ENCODE data around the gene KRT23. TPM values are rescaled to one million over a fixed set of nuclear protein-coding genes. Genes with fewer than 3 reads are reported as not detected.

Gene KRT23
- total RNA-seq, 2 experiments from 2014 or later = not detected

DNA sequence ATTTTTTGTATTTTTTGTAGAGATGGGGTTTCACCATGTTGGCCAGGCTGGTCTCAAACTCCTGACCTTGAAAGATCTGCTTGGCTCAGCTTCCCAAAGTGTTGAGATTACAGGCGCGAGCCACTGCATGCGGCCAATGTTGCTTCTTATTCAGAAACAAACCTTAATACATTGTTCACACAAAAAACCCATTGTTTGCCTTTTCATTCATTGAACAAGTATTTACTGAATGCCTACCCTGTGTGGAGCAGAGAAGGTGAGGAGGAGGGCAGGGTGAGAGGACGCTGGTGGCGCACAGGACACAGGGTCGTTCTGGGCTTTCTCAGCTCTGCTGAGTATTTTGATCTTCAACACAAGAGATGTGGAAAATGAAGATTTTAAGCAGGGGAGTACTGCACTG lies 8.0 kb upstream of the KRT23 start:
- Mint-ChIP-seq H3K9me3 (no peaks in the 10 kb centered on the region), H3K27me3 (ENCODE audit: low read depth) (peaks cover 35% of the 10 kb centered on the region), H3K4me3 (no peak overlapping the region), H3K27ac (no peak overlapping the region), H3K4me1 (ENCODE audit: low read depth) (no peaks in the 10 kb centered on the region), H3K36me3 (ENCODE audit: low read depth) (no peaks in the 10 kb centered on the region)
- intact Hi-C loops (cut with micrococcal nuclease) = no loop called here
- CTCF ChIA-PET = no interaction called here
- DNase-seq = no peak

DNA sequence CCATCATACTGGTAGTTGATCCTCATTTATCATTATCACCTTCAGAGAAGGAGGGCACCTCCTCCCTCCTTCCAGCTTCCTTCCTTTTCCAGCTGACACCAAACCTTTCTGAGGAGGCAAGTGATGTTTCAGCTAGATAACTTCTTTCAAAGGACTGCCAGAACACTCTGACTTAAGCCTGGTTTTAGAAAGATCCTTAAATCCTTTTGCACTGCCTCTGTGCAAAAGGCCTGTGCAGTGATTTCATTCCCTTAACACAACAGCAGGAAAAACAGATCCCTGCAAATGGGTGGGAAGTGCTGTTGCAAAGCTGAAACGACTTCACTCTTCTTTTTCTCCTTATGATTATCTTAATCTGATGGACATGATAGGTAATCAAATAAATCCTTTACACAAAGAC lies 7.1 kb upstream of the KRT23 start:
- CTCF ChIA-PET = no interaction called here

DNA sequence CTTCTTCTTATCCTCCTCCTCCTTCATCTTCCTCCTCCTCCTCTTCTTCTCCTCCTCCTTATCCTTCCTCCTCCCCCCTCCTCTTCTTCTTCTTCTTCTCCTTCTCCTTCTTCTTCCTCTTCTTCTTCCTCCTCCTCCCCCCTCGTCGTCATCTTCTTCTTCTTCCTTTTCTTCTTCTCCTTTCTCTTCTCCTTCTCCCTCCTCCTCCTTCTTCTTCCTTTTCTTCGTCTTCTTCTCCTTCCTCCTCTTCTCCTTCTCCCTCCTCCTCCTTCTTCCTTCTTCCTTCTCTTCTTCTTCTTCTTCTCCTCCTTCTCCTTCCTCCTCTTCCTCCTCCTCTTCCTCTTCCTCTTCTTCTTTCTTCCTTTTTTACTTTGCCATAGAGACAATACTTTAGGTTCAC lies 5.1 kb upstream of the KRT23 start:
- CTCF ChIA-PET = no interaction called here
- H3K4me1 Mint-ChIP-seq (ENCODE audit: low read depth) = no peaks in the 10 kb centered on the region
- H3K36me3 Mint-ChIP-seq (ENCODE audit: low read depth) = no peaks in the 10 kb centered on the region
- no peak for DNase-seq
- intact Hi-C loops (cut with micrococcal nuclease) = no loop called here
- no peaks in the 10 kb centered on the region for H3K9me3 Mint-ChIP-seq
- no peak overlapping the region for H3K4me3 Mint-ChIP-seq
- no peak overlapping the region for H3K27ac Mint-ChIP-seq
- peaks cover 20% of the 10 kb centered on the region for H3K27me3 Mint-ChIP-seq (ENCODE audit: low read depth)

More for the DNA sequence above, 7.1 kb upstream of the KRT23 start:
- intact Hi-C loops (cut with micrococcal nuclease) = no loop called here
- peaks cover 33% of the 10 kb centered on the region for H3K27me3 Mint-ChIP-seq (ENCODE audit: low read depth)
- no peak overlapping the region for H3K27ac Mint-ChIP-seq
- no peak for DNase-seq
- no peaks in the 10 kb centered on the region for H3K9me3 Mint-ChIP-seq
- no peaks in the 10 kb centered on the region for H3K36me3 Mint-ChIP-seq (ENCODE audit: low read depth)
- H3K4me1 Mint-ChIP-seq (ENCODE audit: low read depth) = no peaks in the 10 kb centered on the region
- H3K4me3 Mint-ChIP-seq = no peak overlapping the region

DNA sequence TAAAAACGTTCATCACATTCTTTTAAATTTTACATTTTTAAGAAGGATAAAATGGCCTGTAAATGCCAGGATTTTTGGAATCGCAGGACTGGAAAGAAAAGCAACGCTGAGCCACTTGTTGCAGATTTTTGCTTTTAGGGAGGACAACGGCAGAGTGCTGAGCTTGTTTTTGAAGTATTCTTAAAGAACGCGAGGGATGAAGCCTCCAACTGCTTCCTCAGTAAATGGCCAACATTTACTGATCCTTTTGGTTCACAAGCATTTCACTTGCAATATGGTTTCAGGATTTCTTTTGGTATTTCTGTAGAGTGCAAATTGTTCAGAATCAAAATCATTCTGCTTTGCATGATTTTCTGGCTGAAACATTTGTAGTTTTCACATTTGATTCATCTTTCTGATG lies 2.8 kb upstream of the KRT23 start:
- no peak for DNase-seq
- Mint-ChIP-seq H3K27me3 (ENCODE audit: low read depth) (peaks cover 11% of the 10 kb centered on the region), H3K4me1 (ENCODE audit: low read depth) (no peaks in the 10 kb centered on the region), H3K4me3 (no peak overlapping the region), H3K36me3 (ENCODE audit: low read depth) (no peaks in the 10 kb centered on the region), H3K27ac (no peak overlapping the region), H3K9me3 (no peaks in the 10 kb centered on the region)
- intact Hi-C loops (cut with micrococcal nuclease) = no loop called here
- CTCF ChIA-PET = no interaction called here

DNA sequence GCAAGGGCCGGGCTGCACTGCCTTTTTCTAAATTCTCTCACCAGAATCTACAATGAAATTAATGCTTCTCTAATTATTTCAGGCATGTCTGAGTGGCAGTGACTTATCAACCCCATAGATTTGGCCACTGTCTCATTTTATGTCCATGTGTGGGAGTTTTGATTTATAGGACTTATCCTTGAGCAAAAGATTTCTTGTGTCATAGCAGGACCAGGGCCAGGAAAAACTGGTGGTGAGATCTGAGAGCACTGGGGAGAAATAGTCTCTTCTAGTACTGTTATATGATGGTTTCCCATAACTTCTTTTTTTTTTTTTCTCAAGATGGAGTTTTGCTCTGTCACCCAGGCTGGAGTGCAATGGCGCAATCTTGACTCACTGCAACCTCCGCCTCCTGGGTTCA lies 1.5 kb upstream of the KRT23 start:
- intact Hi-C loops (cut with micrococcal nuclease) = no loop called here
- CTCF ChIA-PET = interaction anchor here (0.7 kb wide), 1 partner anchor 24 kb away, joined by 3 read pairs; no protein-coding TSS in a partner anchor
- Mint-ChIP-seq H3K9me3 (no peaks in the 10 kb centered on the region), H3K27ac (no peak overlapping the region), H3K27me3 (ENCODE audit: low read depth) (peaks cover 4% of the 10 kb centered on the region), H3K36me3 (ENCODE audit: low read depth) (no peaks in the 10 kb centered on the region), H3K4me3 (no peak overlapping the region), H3K4me1 (ENCODE audit: low read depth) (no peaks in the 10 kb centered on the region)
- no peak for DNase-seq

DNA sequence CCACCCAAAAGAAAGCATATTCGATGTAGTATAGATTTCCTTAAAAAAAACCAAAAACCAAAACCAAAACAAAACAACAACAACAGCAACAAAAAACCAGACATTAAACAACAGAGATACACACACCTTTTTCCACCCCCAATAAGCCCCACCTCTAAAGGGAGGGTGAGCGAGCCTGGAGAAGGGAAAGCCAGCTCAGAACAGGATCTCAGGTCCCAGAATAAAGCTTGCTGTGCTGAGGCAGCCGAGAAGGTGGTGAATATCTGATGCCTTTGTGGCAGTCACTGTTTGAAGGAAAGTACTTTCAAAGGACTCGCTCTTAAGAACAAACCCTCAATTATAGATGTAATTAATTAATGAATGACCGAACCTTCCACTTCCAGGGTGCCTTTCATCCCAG lies 470 bp downstream of the KRT23 start:
- H3K4me3 Mint-ChIP-seq = no peak overlapping the region
- no peak for DNase-seq
- CTCF ChIA-PET = no interaction called here
- H3K9me3 Mint-ChIP-seq = no peaks in the 10 kb centered on the region
- no peaks in the 10 kb centered on the region for H3K4me1 Mint-ChIP-seq (ENCODE audit: low read depth)
- no peaks in the 10 kb centered on the region for H3K27me3 Mint-ChIP-seq (ENCODE audit: low read depth)
- H3K36me3 Mint-ChIP-seq (ENCODE audit: low read depth) = no peaks in the 10 kb centered on the region
- no peak overlapping the region for H3K27ac Mint-ChIP-seq
- intact Hi-C loops (cut with micrococcal nuclease) = no loop called here

DNA sequence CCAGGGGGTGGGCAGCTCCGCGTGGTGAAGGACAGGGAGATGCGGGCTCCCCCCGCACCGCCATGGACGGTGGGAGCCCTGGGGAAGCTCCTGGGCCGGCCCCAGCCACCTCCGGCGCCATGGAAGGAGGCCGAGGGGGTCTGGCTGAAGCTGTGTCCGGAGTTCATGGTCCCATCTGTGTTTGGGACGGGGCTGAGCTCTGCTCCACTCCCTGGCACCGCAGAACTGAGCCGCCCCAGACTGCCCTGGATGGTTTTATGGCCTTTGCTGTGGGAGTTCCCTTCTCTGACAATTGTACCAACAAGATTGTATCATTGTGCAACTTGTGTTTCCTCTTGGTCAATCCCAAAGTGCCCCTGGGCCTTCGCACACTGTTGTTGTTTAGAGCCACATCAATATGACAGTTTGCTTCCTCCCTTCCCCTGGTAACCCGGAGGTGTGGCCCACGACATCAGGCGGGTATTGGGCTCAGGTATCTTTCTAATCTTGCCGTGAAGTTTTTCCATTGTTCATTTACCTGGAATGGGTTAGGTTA lies 942 bp downstream of the KRT23 start:
- no peak overlapping the region for H3K27ac Mint-ChIP-seq
- intact Hi-C loops (cut with micrococcal nuclease) = no loop called here
- CTCF ChIA-PET = no interaction called here
- no peak overlapping the region for H3K4me3 Mint-ChIP-seq
- H3K27me3 Mint-ChIP-seq (ENCODE audit: low read depth) = no peaks in the 10 kb centered on the region
- no peaks in the 10 kb centered on the region for H3K4me1 Mint-ChIP-seq (ENCODE audit: low read depth)
- no peaks in the 10 kb centered on the region for H3K9me3 Mint-ChIP-seq
- H3K36me3 Mint-ChIP-seq (ENCODE audit: low read depth) = no peaks in the 10 kb centered on the region
- DNase-seq = no peak

DNA sequence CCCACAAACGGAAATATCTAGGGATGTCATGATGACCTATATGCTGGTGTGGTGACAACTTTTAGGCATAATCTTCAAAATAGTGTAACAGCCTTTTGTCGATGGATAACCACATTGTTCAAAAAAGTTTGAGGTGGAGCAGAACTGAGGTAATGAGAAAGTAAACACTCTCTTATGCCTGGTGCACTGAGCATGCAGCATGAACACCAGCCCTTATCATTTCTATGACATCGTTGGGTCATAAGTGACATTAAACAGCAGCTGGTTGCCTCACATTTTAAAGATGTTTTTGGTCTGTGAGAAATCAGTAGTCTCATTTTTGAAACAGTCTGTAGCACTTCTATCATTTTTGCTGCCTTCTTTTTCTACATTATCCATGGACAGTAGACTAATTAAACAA lies 1.8 kb downstream of the KRT23 start:
- no peak for DNase-seq
- no peak overlapping the region for H3K4me3 Mint-ChIP-seq
- CTCF ChIA-PET = interaction anchor here (1.4 kb wide), 1 partner anchor 10 kb away, joined by 3 read pairs; no protein-coding TSS in a partner anchor
- H3K9me3 Mint-ChIP-seq = no peaks in the 10 kb centered on the region
- H3K36me3 Mint-ChIP-seq (ENCODE audit: low read depth) = no peaks in the 10 kb centered on the region
- H3K27me3 Mint-ChIP-seq (ENCODE audit: low read depth) = no peaks in the 10 kb centered on the region
- intact Hi-C loops (cut with micrococcal nuclease) = no loop called here
- no peaks in the 10 kb centered on the region for H3K4me1 Mint-ChIP-seq (ENCODE audit: low read depth)
- H3K27ac Mint-ChIP-seq = no peak overlapping the region

DNA sequence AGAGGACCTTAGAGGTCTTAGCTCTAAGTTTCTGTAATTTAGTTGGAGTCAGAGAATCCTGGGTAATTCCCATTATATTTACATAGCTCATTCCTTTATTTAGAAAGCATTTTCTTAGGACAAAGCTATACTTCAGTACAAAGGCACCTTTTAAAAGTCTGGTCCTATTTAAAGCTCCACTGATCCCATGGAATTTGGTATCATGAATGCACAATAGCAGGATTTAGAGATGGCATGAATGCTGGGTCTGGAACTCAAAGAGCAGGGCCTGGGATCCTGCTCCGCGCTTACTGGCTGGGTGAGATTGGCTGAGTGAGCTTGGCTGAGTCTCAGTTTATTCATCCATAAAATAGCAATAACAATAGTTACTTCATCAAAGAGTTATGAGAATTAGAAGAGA lies 4.8 kb downstream of the KRT23 start:
- intact Hi-C loops (cut with micrococcal nuclease) = no loop called here
- DNase-seq = no peak
- Mint-ChIP-seq H3K4me3 (no peak overlapping the region), H3K9me3 (no peaks in the 10 kb centered on the region), H3K36me3 (ENCODE audit: low read depth) (no peaks in the 10 kb centered on the region), H3K4me1 (ENCODE audit: low read depth) (no peaks in the 10 kb centered on the region), H3K27me3 (ENCODE audit: low read depth) (peaks cover 5% of the 10 kb centered on the region), H3K27ac (no peak overlapping the region)
- CTCF ChIA-PET = no interaction called here

DNA sequence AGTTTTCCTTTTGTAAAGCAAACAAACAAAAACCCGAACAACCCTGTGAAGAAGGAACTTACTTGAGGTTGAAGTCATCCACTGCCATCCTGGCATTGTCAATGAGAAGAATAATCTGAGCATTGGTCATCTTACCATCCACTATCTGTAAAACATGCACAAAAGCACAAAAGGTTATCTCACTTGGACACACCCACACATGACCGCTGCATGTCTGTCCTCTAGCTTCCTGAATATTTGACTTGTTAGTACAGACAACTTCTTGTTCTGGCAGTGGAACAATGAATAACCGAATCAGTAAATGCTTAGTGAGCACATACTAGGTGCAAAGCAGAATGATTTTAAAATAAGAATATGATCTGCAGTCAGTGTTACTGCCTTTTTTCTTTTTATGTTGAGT lies 6.1 kb downstream of the KRT23 start:
- Mint-ChIP-seq H3K4me3 (no peak overlapping the region), H3K9me3 (no peaks in the 10 kb centered on the region), H3K27ac (no peak overlapping the region), H3K36me3 (ENCODE audit: low read depth) (no peaks in the 10 kb centered on the region), H3K27me3 (ENCODE audit: low read depth) (peaks cover 11% of the 10 kb centered on the region), H3K4me1 (ENCODE audit: low read depth) (no peaks in the 10 kb centered on the region)
- intact Hi-C loops (cut with micrococcal nuclease) = no loop called here
- DNase-seq = no peak
- CTCF ChIA-PET = interaction anchor here (0.7 kb wide), 2 partner anchors 181 to 316 kb away, joined by 3 read pairs; no protein-coding TSS in a partner anchor

DNA sequence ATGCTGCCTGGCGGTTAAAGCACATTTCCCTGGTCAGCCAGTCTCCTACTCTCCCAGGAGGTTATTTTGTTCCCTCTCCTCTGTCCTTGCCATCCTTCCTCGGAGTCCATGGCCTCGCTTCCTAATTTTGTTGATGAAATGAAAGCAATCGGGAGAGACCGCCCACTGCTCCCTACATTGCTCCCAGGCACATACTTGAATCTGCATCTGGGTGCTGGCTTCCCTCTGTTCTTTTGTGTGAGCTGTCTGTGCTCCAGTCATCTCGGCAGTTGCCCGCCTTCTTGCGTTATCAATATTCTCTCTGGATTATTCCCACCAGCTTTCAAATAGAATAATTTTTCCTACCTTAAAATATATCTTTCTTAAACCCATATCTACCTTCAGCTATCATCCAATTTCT lies 11.1 kb downstream of the KRT23 start:
- intact Hi-C loops (cut with micrococcal nuclease) = no loop called here
- Mint-ChIP-seq H3K4me1 (ENCODE audit: low read depth) (peaks cover 4% of the 10 kb centered on the region), H3K36me3 (ENCODE audit: low read depth) (no peaks in the 10 kb centered on the region), H3K4me3 (no peak overlapping the region), H3K9me3 (no peaks in the 10 kb centered on the region), H3K27me3 (ENCODE audit: low read depth) (peaks cover 11% of the 10 kb centered on the region), H3K27ac (no peak overlapping the region)
- CTCF ChIA-PET = interaction anchor here (0.5 to 1.5 kb wide), 2 partner anchors 9 to 69 kb away, joined by 3 read pairs; no protein-coding TSS in a partner anchor
- no peak for DNase-seq

DNA sequence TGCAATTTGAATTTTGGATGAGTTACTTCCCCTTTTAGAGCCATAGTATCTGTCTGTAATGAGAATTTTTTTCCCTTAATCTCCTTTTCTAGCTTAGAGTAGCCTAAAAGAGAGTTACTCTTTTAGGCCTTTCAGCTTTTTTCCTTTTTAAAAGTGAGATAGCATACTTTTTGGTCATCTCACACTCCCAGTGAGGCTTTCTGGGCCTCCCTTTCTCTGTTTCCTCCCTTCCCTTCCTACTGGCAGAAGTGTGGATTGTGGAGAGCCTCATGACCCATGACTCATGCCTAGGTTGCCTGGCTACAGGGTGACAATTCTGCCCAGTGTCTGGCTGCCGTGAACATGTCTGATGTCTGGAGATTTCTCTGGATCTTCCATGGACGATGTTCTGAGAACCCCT lies 15.2 kb downstream of the KRT23 start:
- Mint-ChIP-seq H3K27me3 (ENCODE audit: low read depth) (peaks cover 6% of the 10 kb centered on the region), H3K27ac (no peak overlapping the region), H3K4me1 (ENCODE audit: low read depth) (peaks cover 7% of the 10 kb centered on the region), H3K36me3 (ENCODE audit: low read depth) (no peaks in the 10 kb centered on the region), H3K9me3 (no peaks in the 10 kb centered on the region), H3K4me3 (no peak overlapping the region)
- peak; percentile 8 for DNase-seq
- CTCF ChIA-PET = interaction anchor here (0.6 to 0.9 kb wide), 2 partner anchors 12 to 120 kb away, joined by 3 read pairs; no protein-coding TSS in a partner anchor
- intact Hi-C loops (cut with micrococcal nuclease) = no loop called here

DNA sequence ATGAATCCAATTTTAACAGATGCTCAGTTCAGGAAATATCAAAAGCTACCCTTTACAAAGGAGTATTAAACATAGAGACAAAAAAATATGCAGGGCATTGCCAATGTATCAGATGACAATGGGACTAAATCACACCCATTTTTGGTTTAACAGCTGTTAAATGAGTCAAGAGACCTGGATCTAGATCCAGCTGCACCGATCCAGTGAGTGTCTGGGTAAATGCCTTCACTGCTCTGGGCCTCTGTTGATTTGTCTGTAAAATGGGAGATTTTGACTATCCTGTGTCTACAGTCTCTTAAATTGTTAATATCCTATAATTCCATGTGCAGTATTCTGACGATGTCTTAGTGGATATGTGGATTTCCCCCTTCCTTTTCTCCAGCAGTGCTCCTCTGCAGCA lies 16.4 kb downstream of the KRT23 start:
- peaks cover 7% of the 10 kb centered on the region for H3K4me1 Mint-ChIP-seq (ENCODE audit: low read depth)
- DNase-seq = no peak
- intact Hi-C loops (cut with micrococcal nuclease) = no loop called here
- no peak overlapping the region for H3K27ac Mint-ChIP-seq
- H3K27me3 Mint-ChIP-seq (ENCODE audit: low read depth) = no peaks in the 10 kb centered on the region
- no peaks in the 10 kb centered on the region for H3K9me3 Mint-ChIP-seq
- no peak overlapping the region for H3K4me3 Mint-ChIP-seq
- H3K36me3 Mint-ChIP-seq (ENCODE audit: low read depth) = no peaks in the 10 kb centered on the region
- CTCF ChIA-PET = no interaction called here

All from activated naive CD4-positive, alpha-beta T cell treated with anti-CD3 and anti-CD28 coated beads for 36 hours (primary cell).